Fibroblast of lung (primary cell): Measurements from ENCODE around the gene REX1BD.

ENCODE experiments used
- CTCF ChIP-seq, 2 donors: IDR thresholded peaks in 1 of 2; conservative IDR thresholded peaks in 1 of 2; 1 replicate in 1 of 2; 2 replicates in 1 of 2; pipeline ENCODE4 v1.5.1; 2011 to 2012; ENCODE audit warnings: low read length in 2 of 2, control low read depth in 1 of 2, inconsistent platforms in 1 of 2, low read depth in 1 of 2, mild to moderate bottlenecking in 1 of 2
- EZH2 ChIP-seq: IDR thresholded peaks from 2 replicates; pipeline ENCODE4 v1.5.1; 2012; ENCODE audit warnings: low read length, control low read depth, mild to moderate bottlenecking; ENCODE audit errors: missing control alignments

- no peak for TF ChIP-seq CTCF (conservative IDR thresholded peaks at IDR 0.05 in 1 of 2, IDR thresholded peaks at IDR 0.05 in 1 of 2; ENCODE audit: low read depth in 1 of 2, low read length in 2 of 2)
- no peak for TF ChIP-seq EZH2
Measured at GRCh38 chr19:18635831-18636182, 47.2 kb downstream of the REX1BD start.
